D721Med (cell line): ENCODE data around the gene HRH2.

ENCODE experiments used
- DNase-seq: peaks from one replicate; pipeline ENCODE4 v3.0.0; 2011; ENCODE audit warnings: low spot score; ENCODE audit not compliant: insufficient read length
- FAIRE-seq: peaks from 2 replicates; lab custom pipeline; 2011; peaks lifted over from hg19 to GRCh38; lab: Jason Lieb, UNC
- TF ChIP-seq, protein P1 (sequence below): IDR thresholded peaks from 2 replicates; pipeline ENCODE4 v1.5.1; 2012; ENCODE audit warnings: mild to moderate bottlenecking, control low read depth; ENCODE audit not compliant: insufficient read depth; ENCODE audit errors: missing control alignments

The HRH2 gene

DNA sequence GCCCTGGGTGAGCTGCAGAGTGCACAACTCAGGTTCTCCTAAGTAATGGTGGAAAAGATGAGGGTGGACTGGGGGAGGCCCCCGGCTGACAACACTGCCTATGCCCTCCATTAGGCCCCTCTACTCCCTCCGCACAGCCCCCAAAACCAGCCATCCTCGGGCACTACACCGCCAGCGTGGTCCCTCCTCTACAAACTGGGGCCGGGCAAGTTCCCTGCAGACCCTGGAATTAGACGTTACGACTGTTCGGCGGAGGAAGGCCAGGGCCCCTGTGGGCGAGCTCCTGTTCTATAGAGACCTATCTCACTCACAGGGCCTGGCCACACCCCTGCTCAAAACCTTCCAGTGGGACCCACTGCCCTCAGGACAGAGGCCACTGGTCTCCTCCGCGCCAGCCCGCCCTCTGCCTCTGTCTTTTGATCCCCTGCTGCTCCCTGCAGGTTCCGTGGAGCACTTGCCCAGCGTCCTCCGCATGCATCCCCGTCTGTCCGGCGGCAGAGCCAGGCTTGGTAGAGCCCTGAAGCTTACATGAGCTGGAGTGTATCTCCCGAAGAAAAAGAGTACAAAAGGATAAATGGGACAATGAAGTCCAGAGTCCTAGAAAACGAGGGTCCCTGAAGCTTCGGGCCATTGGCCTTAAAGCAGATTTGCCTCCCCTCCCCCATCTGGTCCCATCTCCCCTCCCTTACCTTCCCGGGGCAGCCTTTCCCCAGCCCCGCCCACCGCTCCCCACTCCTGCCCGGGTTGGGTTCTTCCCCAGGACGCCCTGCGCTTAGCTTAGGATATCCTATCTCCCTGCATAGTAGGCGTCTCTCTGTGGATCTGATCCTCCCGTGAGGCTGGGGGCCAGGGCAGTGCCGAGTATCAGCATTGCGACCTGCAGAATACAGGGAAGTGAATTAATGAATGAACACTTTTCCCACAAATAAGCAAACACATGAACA is 71.3 kb downstream of the HRH2 start:
- TF ChIP-seq, protein P1, sequence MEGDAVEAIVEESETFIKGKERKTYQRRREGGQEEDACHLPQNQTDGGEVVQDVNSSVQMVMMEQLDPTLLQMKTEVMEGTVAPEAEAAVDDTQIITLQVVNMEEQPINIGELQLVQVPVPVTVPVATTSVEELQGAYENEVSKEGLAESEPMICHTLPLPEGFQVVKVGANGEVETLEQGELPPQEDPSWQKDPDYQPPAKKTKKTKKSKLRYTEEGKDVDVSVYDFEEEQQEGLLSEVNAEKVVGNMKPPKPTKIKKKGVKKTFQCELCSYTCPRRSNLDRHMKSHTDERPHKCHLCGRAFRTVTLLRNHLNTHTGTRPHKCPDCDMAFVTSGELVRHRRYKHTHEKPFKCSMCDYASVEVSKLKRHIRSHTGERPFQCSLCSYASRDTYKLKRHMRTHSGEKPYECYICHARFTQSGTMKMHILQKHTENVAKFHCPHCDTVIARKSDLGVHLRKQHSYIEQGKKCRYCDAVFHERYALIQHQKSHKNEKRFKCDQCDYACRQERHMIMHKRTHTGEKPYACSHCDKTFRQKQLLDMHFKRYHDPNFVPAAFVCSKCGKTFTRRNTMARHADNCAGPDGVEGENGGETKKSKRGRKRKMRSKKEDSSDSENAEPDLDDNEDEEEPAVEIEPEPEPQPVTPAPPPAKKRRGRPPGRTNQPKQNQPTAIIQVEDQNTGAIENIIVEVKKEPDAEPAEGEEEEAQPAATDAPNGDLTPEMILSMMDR = no peak
- DNase-seq = no peak
- FAIRE-seq = no peak

DNA sequence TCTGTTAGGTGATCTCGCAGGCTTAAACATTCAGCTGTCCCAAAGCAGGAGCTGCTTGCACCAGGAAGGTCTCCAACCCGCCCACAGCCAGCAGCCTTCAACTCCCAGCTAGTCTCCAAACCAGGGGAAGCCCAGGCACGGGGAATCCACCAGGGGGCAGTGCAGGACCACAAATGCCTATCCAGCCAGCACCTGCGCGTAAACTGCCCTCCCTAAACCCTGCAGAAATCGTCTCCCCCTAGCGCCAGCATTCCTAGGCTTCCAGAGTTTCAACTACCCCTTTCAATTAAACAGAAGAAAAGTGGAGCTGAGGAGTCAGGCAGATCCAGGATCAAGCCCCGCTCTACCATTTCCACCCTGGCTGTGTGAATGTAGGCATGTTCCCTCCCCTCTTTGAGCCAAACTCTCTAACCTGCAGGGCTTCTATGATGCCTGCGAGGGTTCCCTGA is 72.0 kb downstream of the HRH2 start:
- TF ChIP-seq, protein P1 = peak; percentile 99
- peak; percentile 91 for DNase-seq
- no peak for FAIRE-seq

DNA sequence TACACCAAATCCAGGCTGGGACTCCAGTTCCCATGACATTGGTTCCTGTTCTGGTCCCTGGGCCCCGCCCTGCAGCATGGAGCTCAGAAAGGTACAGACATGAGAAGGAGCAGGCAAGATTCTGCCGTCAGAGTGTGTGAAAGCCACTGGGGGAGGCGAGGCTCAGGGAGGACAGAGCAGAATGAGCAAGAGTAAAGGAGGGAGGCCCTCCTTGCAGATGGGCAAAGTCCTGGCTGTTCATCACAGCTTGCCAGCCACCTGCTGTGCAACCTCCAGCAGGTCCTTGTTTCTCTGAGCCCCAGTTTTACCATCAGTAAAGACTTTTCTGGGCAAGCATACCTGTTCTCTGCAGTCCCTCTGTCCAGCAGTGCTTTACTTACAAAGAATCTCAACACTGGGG is 73.3 kb downstream of the HRH2 start:
- FAIRE-seq = no peak
- DNase-seq = no peak
- TF ChIP-seq, protein P1 = no peak

DNA sequence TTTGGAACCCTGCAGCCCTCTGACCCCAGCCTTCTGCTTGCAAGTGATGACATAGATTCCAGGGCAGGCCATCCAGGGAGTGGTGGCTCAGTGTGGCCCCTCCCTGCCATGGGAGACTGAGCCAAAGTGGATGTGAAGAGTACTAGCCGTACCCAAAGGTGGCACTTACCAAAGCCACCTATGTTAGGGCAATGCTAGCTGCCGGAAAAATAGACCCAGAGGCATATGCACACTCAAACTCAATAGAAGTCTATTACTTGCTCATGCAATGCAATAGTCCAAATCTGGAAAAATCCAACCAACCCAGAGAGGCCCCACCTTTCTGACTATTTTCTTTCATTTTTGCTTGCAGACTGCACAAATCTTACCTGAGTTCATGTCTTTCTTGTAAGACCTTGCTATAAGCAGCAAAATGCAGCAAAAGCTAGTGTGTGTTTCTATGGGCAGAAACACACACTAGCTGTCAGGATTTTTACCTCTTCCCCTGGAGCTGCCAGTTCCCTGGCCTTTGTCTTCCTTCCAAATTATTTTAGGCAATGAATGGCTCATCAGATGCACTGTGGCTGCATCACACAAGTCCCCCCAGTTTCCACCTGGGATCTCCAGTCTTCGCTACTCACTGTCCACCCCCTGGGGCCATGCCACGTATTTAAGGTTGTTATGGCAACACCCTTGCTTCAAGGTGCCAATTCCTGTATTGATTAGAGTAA is 74.0 kb downstream of the HRH2 start:
- FAIRE-seq (no peak), DNase-seq (no peak)
- TF ChIP-seq, protein P1 = no peak

DNA sequence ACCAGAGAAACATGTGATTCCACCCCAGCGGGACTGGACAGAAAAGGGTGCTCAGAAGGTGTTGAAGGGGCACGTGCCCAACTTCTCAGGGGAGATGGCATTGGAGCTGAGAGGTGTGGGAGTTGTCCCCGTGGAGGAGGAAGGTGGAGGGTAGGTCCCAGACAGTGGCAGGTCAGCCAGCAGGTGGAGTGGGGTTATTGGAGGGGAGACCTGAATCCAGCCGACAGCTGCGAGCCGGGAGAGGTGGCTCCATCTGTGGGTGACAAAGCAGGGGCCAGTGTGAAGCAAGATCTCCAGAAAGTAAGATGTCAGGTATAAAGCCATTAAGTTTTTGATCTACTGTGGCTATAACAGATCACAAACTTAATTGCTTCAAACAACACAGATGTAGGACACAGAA is 75.1 kb downstream of the HRH2 start:
- TF ChIP-seq, protein P1 = no peak
- FAIRE-seq = no peak
- DNase-seq = no peak

DNA sequence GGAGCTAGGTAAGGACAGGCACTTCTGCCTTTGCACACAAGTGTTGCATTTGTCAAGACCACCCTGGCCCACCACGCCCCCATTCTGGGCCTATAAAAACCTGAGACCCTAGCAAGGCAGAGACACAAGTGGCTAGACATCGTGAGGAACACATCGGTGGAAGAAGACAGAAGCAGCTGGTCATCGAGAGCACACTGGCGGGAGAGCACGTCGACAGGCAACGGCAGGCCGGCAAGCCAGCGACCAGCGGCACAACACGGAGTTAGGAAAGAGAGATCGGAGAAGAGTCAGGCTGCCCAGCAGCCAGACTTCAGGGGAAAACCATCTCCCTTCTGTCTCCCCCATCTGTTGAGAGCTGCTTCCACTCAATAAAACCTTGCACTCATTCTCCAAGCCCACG is 76.1 kb downstream of the HRH2 start:
- FAIRE-seq = no peak
- TF ChIP-seq, protein P1 = no peak

More for the DNA sequence above, 76.1 kb downstream of the HRH2 start:
- no peak for DNase-seq
